Immature natural killer cell (primary cell): ENCODE results near the gene LRP8. TPM values are rescaled to one million over a fixed set of nuclear protein-coding genes. Genes with fewer than 3 reads are reported as not detected.
A peak's percentile ranks its signal among the peaks of the same experiment; 100 is the strongest.

ENCODE experiments used
- DNase-seq, 3 donors: peaks; one replicate each; pipeline ENCODE4 v3.0.0; 2022; ENCODE audit warnings: mixed read lengths in 1 of 3
- H3K27ac Mint-ChIP-seq, 6 donors: one replicate each; pipeline ENCODE4 v1.8.0; 2020; ENCODE audit warnings: mixed read lengths in 6 of 6, mild to moderate bottlenecking in 5 of 6, inconsistent platforms in 4 of 6, moderate library complexity in 3 of 6
- H3K27me3 Mint-ChIP-seq, 3 donors: one replicate each; pipeline ENCODE4 v1.8.0; 2020 to 2021; ENCODE audit warnings: low read depth in 3 of 3, mild to moderate bottlenecking in 3 of 3, mixed read lengths in 3 of 3, moderate library complexity in 3 of 3, inconsistent platforms in 1 of 3
- H3K36me3 Mint-ChIP-seq, 3 donors: one replicate each; pipeline ENCODE4 v1.8.0; 2020; ENCODE audit warnings: mixed read lengths in 3 of 3, inconsistent platforms in 2 of 3, mild to moderate bottlenecking in 2 of 3
- H3K4me1 Mint-ChIP-seq, 2 donors: one replicate each; pipeline ENCODE4 v1.8.0; 2020; ENCODE audit warnings: inconsistent platforms in 2 of 2, mild to moderate bottlenecking in 2 of 2, mixed read lengths in 2 of 2, moderate library complexity in 1 of 2
- H3K4me3 Mint-ChIP-seq, 5 donors: one replicate each; pipeline ENCODE4 v1.8.0; 2020; ENCODE audit warnings: mild to moderate bottlenecking in 5 of 5, mixed read lengths in 5 of 5, inconsistent platforms in 3 of 5, moderate library complexity in 3 of 5
- H3K9me3 Mint-ChIP-seq, 6 donors: one replicate each; pipeline ENCODE4 v1.8.0; 2020; ENCODE audit warnings: mild to moderate bottlenecking in 6 of 6, mixed read lengths in 6 of 6, inconsistent platforms in 4 of 6, moderate library complexity in 3 of 6
- polyA plus RNA-seq, 3 donors: library from polyadenylated mRNA; unstranded; fragments of 300-500 nt; fragmentation: Illumina TruSeq; gene quantifications; one replicate each; pipeline ENCODE4 v1.2.3, GENCODE V29; 2021

Gene LRP8
- polyA plus RNA-seq, 3 donors from 2014 or later = 0.86 to 3.4 (median 1.1) TPM

- peak overlapping the region; percentile 91 to 100 (median 96) for H3K27ac Mint-ChIP-seq
- H3K4me1 Mint-ChIP-seq = peaks cover 24 to 28% of the 10 kb centered on the region in 2 donors
- H3K27me3 Mint-ChIP-seq = peaks cover 3 to 9% (median 9%) of the 10 kb centered on the region in 3 donors
- DNase-seq = no peak
- peaks cover 0 to 6% (median 4%) of the 10 kb centered on the region in 3 donors for H3K36me3 Mint-ChIP-seq
- H3K9me3 Mint-ChIP-seq = no peaks in the 10 kb centered on the region
- peak overlapping the region; percentile 86 to 99 (median 96) for H3K4me3 Mint-ChIP-seq
These were observed 131.8 kb downstream of the LRP8 start for GRCh38 chr1:53196017-53196484.

- Mint-ChIP-seq H3K36me3 (peaks cover 0 to 4% (median under 1%) of the 10 kb centered on the region in 3 donors), H3K9me3 (no peaks in the 10 kb centered on the region), H3K27ac (peak overlapping the region; percentile 75 to 100 (median 96)), H3K4me3 (peak overlapping the region in 4 of 5 donors; percentile 40 to 96 (median 72)), H3K4me1 (peaks cover 24 to 28% of the 10 kb centered on the region in 2 donors), H3K27me3 (peaks cover 3 to 9% (median 9%) of the 10 kb centered on the region in 3 donors)
- DNase-seq = no peak
These were observed 132.4 kb downstream of the LRP8 start for GRCh38 chr1:53195246-53196016.

Other genes with a start within 250 kb of the LRP8 start
- gene SLC1A7, start 185.4 kb downstream of the LRP8 start, polyA plus RNA-seq = 1 to 10 TPM; 2.1 to 6.4 (median 4.8) TPM
- 10 to 100 TPM; 11.6 to 21.8 (median 20.7) TPM for gene CPT2, start 131.2 kb downstream of the LRP8 start, polyA plus RNA-seq
- gene CZIB, start 107.4 kb downstream of the LRP8 start, polyA plus RNA-seq = 100 to 1,000 TPM in 1 of 3 donors, 10 to 100 TPM in 2; 70.8 to 126 (median 84.2) TPM
- 100 to 1,000 TPM in 2 of 3 donors, 10 to 100 TPM in 1; 63.4 to 109 (median 109) TPM for gene MAGOH, start 89.6 kb downstream of the LRP8 start, polyA plus RNA-seq
- not detected for gene DMRTB1, start 131.3 kb upstream of the LRP8 start, polyA plus RNA-seq